Measurements from ENCODE around the gene LHFPL3. TPM values are rescaled to one million over a fixed set of nuclear protein-coding genes. Genes with fewer than 3 reads are reported as not detected.

LHFPL3 gene
- total RNA-seq, 1 donor from 2014 or later: not detected

- intact Hi-C loops (cut with micrococcal nuclease): no loop called here
- no peak for DNase-seq
- Mint-ChIP-seq H3K9me3 (peaks cover 2% of the 10 kb centered on the region), H3K4me3 (no peak overlapping the region), H3K27me3 (peaks cover 30% of the 10 kb centered on the region), H3K4me1 (peaks cover 12% of the 10 kb centered on the region), H3K27ac (no peak overlapping the region), H3K36me3 (ENCODE audit: low read depth) (no peaks in the 10 kb centered on the region)
- ChIA-PET CTCF (interaction anchor here (1.2 kb wide), 1 partner anchor 630 kb away, joined by 4 read pairs; no protein-coding TSS in a partner anchor), POLR2A (no interaction called here)
- ATAC-seq (ENCODE audit: low read depth): no peak
- TF ChIP-seq CTCF (IDR thresholded peaks at IDR 0.05): no peak
Observed at GRCh38 chr7:104861729-104862390, 533.5 kb downstream of the LHFPL3 start.

GRCh38 chr7:104862719-104863118, 534.3 kb downstream of the LHFPL3 start:
- no peak for ATAC-seq (ENCODE audit: low read depth)
- no peak overlapping the region for H3K4me3 Mint-ChIP-seq
- POLR2A ChIA-PET: no interaction called here

DNA sequence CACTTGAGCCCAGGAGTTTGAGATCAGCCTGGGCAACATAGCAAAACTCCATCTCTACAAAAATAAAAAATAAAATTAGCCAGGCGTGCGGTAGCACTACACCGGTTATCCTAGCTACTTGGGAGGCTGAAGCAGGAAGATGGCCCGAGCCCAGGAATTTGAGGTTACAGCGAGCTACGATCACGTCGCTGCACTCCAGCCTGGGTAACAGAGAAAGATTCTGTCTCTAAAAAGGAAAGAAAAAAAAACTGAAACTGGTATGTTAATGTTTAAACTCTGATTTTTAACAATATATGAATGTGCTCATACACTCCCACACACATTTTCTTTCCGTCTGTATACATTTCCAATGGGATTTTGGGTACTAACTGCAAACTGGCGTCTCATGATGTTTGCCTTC, 545.0 kb downstream of the LHFPL3 start:
- no peaks in the 10 kb centered on the region for H3K9me3 Mint-ChIP-seq
- no peak for ATAC-seq (ENCODE audit: low read depth)
- intact Hi-C loops (cut with micrococcal nuclease): no loop called here
- H3K4me3 Mint-ChIP-seq: no peak overlapping the region
- CTCF ChIA-PET: interaction anchor here (1.3 kb wide), 1 partner anchor 10 kb away, joined by 5 read pairs; no protein-coding TSS in a partner anchor
- POLR2A ChIA-PET: no interaction called here
- DNase-seq: no peak
- H3K36me3 Mint-ChIP-seq (ENCODE audit: low read depth): no peaks in the 10 kb centered on the region
- no peak for TF ChIP-seq CTCF (IDR thresholded peaks at IDR 0.05)
- H3K27ac Mint-ChIP-seq: no peak overlapping the region
- peaks cover 2% of the 10 kb centered on the region for H3K27me3 Mint-ChIP-seq
- H3K4me1 Mint-ChIP-seq: no peaks in the 10 kb centered on the region

More at GRCh38 chr7:104862719-104863118, 534.3 kb downstream of the LHFPL3 start:
- peaks cover 28% of the 10 kb centered on the region for H3K27me3 Mint-ChIP-seq
- TF ChIP-seq CTCF (IDR thresholded peaks at IDR 0.05): no peak
- intact Hi-C loops (cut with micrococcal nuclease): no loop called here
- CTCF ChIA-PET: interaction anchor here (1.2 kb wide), 1 partner anchor 631 kb away, joined by 4 read pairs; no protein-coding TSS in a partner anchor
- H3K36me3 Mint-ChIP-seq (ENCODE audit: low read depth): no peaks in the 10 kb centered on the region
- no peak for DNase-seq
- no peak overlapping the region for H3K27ac Mint-ChIP-seq
- H3K9me3 Mint-ChIP-seq: peaks cover 2% of the 10 kb centered on the region
- peaks cover 9% of the 10 kb centered on the region for H3K4me1 Mint-ChIP-seq

DNA sequence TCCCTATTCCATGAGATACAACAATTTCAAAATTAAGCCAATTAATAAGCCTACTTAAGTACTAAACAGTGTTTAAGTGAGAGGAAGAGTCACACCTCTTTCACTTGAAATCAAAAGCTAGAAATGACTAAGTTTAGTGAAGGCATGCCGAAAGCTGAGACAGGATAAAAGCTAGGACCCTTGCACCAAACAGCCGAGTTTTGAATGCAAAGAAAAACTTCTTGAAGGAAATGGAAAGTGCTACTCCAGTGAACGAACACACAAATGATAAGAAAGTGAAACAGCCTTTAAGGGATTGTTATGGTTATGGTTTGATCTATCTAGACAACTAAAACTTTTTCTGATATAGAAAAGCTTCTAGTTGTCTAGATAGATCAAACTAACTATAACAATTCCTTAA, 550.2 kb downstream of the LHFPL3 start:
- H3K4me3 Mint-ChIP-seq: no peak overlapping the region
- DNase-seq: no peak
- H3K27me3 Mint-ChIP-seq: peaks cover 2% of the 10 kb centered on the region
- ChIA-PET POLR2A (no interaction called here), CTCF (no interaction called here)
- TF ChIP-seq CTCF (IDR thresholded peaks at IDR 0.05): no peak
- intact Hi-C loops (cut with micrococcal nuclease): no loop called here
- H3K27ac Mint-ChIP-seq: no peak overlapping the region
- H3K4me1 Mint-ChIP-seq: peaks cover 2% of the 10 kb centered on the region
- peaks cover 2% of the 10 kb centered on the region for H3K9me3 Mint-ChIP-seq
- no peaks in the 10 kb centered on the region for H3K36me3 Mint-ChIP-seq (ENCODE audit: low read depth)
- no peak for ATAC-seq (ENCODE audit: low read depth)

GRCh38 chr7:104883248-104883717, 554.9 kb downstream of the LHFPL3 start:
- intact Hi-C loops (cut with micrococcal nuclease): loop anchor here (1.0 to 5.0 kb wide), 2 partner anchors 35 to 604 kb away; no protein-coding TSS in a partner anchor
- peaks cover 2% of the 10 kb centered on the region for H3K9me3 Mint-ChIP-seq
- ChIA-PET CTCF (interaction anchor here (0.6 to 7.0 kb wide), 17 partner anchors 10 to 706 kb away, joined by 3 to 129 read pairs (median 5); no protein-coding TSS in a partner anchor), POLR2A (no interaction called here)
- H3K4me1 Mint-ChIP-seq: peaks cover 6% of the 10 kb centered on the region
- no peak overlapping the region for H3K27ac Mint-ChIP-seq
- no peak for ATAC-seq (ENCODE audit: low read depth)
- peaks cover 1% of the 10 kb centered on the region for H3K27me3 Mint-ChIP-seq
- DNase-seq: no peak
- no peak for TF ChIP-seq CTCF (IDR thresholded peaks at IDR 0.05)
- no peaks in the 10 kb centered on the region for H3K36me3 Mint-ChIP-seq (ENCODE audit: low read depth)
- H3K4me3 Mint-ChIP-seq: no peak overlapping the region
